ENCODE data around the gene CACFD1. TPM values are rescaled to one million over a fixed set of nuclear protein-coding genes. Genes with fewer than 3 reads are reported as not detected.

Gene CACFD1
- total and polyA plus RNA-seq, 2 of the 4 experiments (the other 2 are of a cell fraction) = 2.0 to 6.6 TPM

GRCh38 chr9:133520121-133520835 lies 60.5 kb downstream of the CACFD1 start:
- dilution Hi-C loops (cut with HindIII; ENCODE audit: low sequenced_read_pairs, unreplicated experiment) (no loop called here), in situ Hi-C loops (cut with MboI; ENCODE audit: low sequenced_read_pairs) (no loop called here), intact Hi-C loops (cut with micrococcal nuclease) (no loop called here)
- H3K79me1 ChIP-seq (ENCODE audit: low read depth in 1 of 2, low read length in 2 of 2) = no peaks in the 10 kb centered on the region
- no peak overlapping the region for H3K14ac ChIP-seq (replicated peaks; ENCODE audit: low read depth, low read length)
- H2BK5ac ChIP-seq (ENCODE audit: low read depth, low read length, poor library complexity, severe bottlenecking) = no peak overlapping the region
- H3K9me1 ChIP-seq (ENCODE audit: insufficient read depth, low read length) = no peaks in the 10 kb centered on the region
- no peak overlapping the region for H3K27ac ChIP-seq (ENCODE audit: insufficient read depth, low read length)
- DNase-seq = no peak
- H3K56ac ChIP-seq (ENCODE audit: extremely low read depth, insufficient read depth, low read length) = no peak overlapping the region
- no peak overlapping the region for H4K5ac ChIP-seq (ENCODE audit: low read depth, low read length)
- H3K4me2 ChIP-seq (ENCODE audit: low read depth, low read length) = no peak overlapping the region
- H3K4me3 ChIP-seq (ENCODE audit: insufficient read depth, low read depth, low read length) = no peak overlapping the region
- H3K27me3 ChIP-seq (ENCODE audit: control insufficient read depth, insufficient read depth, low read length) = peaks cover 70% of the 10 kb centered on the region
- no peak overlapping the region for H4K8ac ChIP-seq (ENCODE audit: low read depth in 2 of 2, low read length in 2 of 2)
- no peaks in the 10 kb centered on the region for H3K4me1 ChIP-seq (ENCODE audit: control insufficient read depth, insufficient read depth, low read length)
- CTCF ChIA-PET = no interaction called here
- H2BK20ac ChIP-seq (ENCODE audit: low read depth, low read length) = no peak overlapping the region
- ATAC-seq (ENCODE audit: low read depth) = no peak
- no peak overlapping the region for H2BK15ac ChIP-seq (ENCODE audit: low read depth, low read length)
- no peak overlapping the region for H4K91ac ChIP-seq (ENCODE audit: insufficient read depth, low read depth, low read length)
- no peak overlapping the region for H3K4ac ChIP-seq (ENCODE audit: low read depth, low read length)
- no peak overlapping the region for H2AK9ac ChIP-seq (replicated peaks; ENCODE audit: low read depth, low read length, poor library complexity)
- no peak overlapping the region for H3K23ac ChIP-seq (ENCODE audit: low read depth, low read length)
- TF ChIP-seq POLR2A (IDR thresholded peaks at IDR 0.05; ENCODE audit: low read depth, low read length) (no peak), BHLHE40 (IDR thresholded peaks at IDR 0.05; ENCODE audit: low read depth, low read length) (no peak), USF2 (IDR thresholded peaks at IDR 0.05; ENCODE audit: low read depth, low read length) (no peak), CHD1 (IDR thresholded peaks at IDR 0.05; ENCODE audit: low read depth, low read length) (no peak), CEBPB (IDR thresholded peaks at IDR 0.05; ENCODE audit: low read depth, low read length) (no peak), ELK1 (IDR thresholded peaks at IDR 0.05; ENCODE audit: borderline replicate concordance, low read depth, low read length) (no peak), CTCF (conservative IDR thresholded peaks at IDR 0.05; ENCODE audit: low read depth, low read length) (no peak), SMC3 (IDR thresholded peaks at IDR 0.05; ENCODE audit: low read depth, low read length) (no peak), RCOR1 (IDR thresholded peaks at IDR 0.05; ENCODE audit: insufficient replicate concordance, low read length) (no peak), RFX5 (IDR thresholded peaks at IDR 0.05; ENCODE audit: low read depth, low read length) (no peak), MAFK (IDR thresholded peaks at IDR 0.05; ENCODE audit: low read depth, low read length) (no peak), MAZ (IDR thresholded peaks at IDR 0.05; ENCODE audit: borderline replicate concordance, low read depth, low read length) (no peak), RAD21 (IDR thresholded peaks at IDR 0.05; ENCODE audit: low read length) (no peak), NFE2L2 (IDR thresholded peaks at IDR 0.05; ENCODE audit: low read depth, low read length) (no peak), FOS (IDR thresholded peaks at IDR 0.05; ENCODE audit: low read depth, low read length) (no peak), MXI1 (IDR thresholded peaks at IDR 0.05; ENCODE audit: borderline replicate concordance, low read depth, low read length) (no peak)
- 75% methylated on average over 19 of the region's 24 CpGs; no CpG with 5 or more reads in 1 of the 2 experiments for WGBS, 2 experiments (ENCODE audit: extremely low coverage in 2 of 2, insufficient read length in 1 of 2)
- no peak overlapping the region for H3K18ac ChIP-seq (ENCODE audit: low read depth, low read length)
- no peaks in the 10 kb centered on the region for H3K9me3 ChIP-seq (ENCODE audit: control insufficient read depth, insufficient read depth, low read length)
- no TSS peak for BruUV-seq (replicated peaks)
- H2AFZ ChIP-seq (replicated peaks; ENCODE audit: low read length, poor library complexity) = no peak overlapping the region
- no peak overlapping the region for H3K9ac ChIP-seq (ENCODE audit: low read depth, low read length)
- H2BK120ac ChIP-seq (ENCODE audit: low read depth, low read length) = no peak overlapping the region
- H3K36me3 ChIP-seq (ENCODE audit: control insufficient read depth, insufficient read depth, low read length) = no peaks in the 10 kb centered on the region
- no peak overlapping the region for H2AK5ac ChIP-seq (ENCODE audit: low read depth, low read length)
- POLR2A ChIA-PET (ENCODE audit: unreplicated experiment) = no interaction called here
- H4K20me1 ChIP-seq (ENCODE audit: insufficient read depth, low read length) = no peaks in the 10 kb centered on the region

All from IMR-90 (cell line).